HL-60 (cell line): ENCODE results near the gene PDSS2.
"Not testable (repeated sequence)": the region's sequence is repeated elsewhere in the genome, so short reads cannot be mapped to it uniquely, and the experiment has no call there.

Experiments
- DNase-seq, 2 experiments: peaks; one replicate each; pipeline ENCODE4 v3.0.0-alpha.2; 2010 to 2020; ENCODE audit warnings: low read depth in 1 of 2, low spot score in 1 of 2
- H3K27ac ChIP-seq: fragments of 250-450 bp; sonication (Bioruptor Pico); replicated peaks from 2 replicates; pipeline ENCODE4 v1.5.1; 2020; ENCODE audit warnings: mild to moderate bottlenecking, moderate library complexity
- H3K27me3 ChIP-seq: fragments of 250-450 bp; sonication (Bioruptor Pico); 2 replicates; pipeline ENCODE4 v1.5.1; 2021; ENCODE audit warnings: mild to moderate bottlenecking, moderate library complexity; ENCODE audit not compliant: insufficient read depth, poor library complexity, severe bottlenecking
- H3K4me3 ChIP-seq: replicated peaks from 2 replicates; pipeline ENCODE4 v1.5.1; 2011; ENCODE audit warnings: mild to moderate bottlenecking, control low read depth, low read length; ENCODE audit not compliant: insufficient read depth
- GABPA ChIP-seq: IDR thresholded peaks from 2 replicates; pipeline ENCODE4 v1.6.1; 2012; ENCODE audit warnings: low read depth
- POLR2AphosphoS5 ChIP-seq: IDR thresholded peaks from 2 replicates; pipeline ENCODE4 v1.6.1; 2012; ENCODE audit warnings: low read depth
- SPI1 ChIP-seq: IDR thresholded peaks from 2 replicates; pipeline ENCODE4 v1.6.1; 2012; ENCODE audit warnings: low read depth, mild to moderate bottlenecking, borderline replicate concordance
- TF ChIP-seq, protein P1 (sequence below): IDR thresholded peaks from 2 replicates; pipeline ENCODE4 v1.6.1; 2012; ENCODE audit warnings: low read depth; ENCODE audit not compliant: insufficient replicate concordance
- TF ChIP-seq, protein P2 (sequence below): IDR thresholded peaks from one replicate; pipeline ENCODE4 v1.5.1; 2011; ENCODE audit warnings: low read length, control low read depth, inconsistent platforms; ENCODE audit not compliant: insufficient read depth

PDSS2 gene

DNA sequence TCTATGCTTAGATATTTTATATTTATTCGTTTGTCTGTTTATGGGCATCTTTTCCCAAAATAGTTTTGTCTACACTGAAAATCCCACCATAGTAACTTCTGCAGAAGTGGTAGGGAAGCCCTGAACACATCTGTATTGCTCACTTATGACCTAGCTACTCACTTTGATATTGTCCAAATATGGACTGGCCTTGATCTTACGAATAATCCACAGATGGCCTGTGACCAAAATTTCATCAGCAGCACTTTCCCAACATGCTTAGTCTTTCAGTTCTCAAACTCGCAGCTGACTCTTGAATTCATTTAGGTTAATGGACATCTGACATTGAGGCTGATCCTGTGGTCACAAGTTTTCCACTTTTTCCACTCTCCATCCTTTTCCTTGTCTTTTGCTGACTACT, 263.2 kb downstream of the PDSS2 start:
- TF ChIP-seq POLR2AphosphoS5: no peak
- TF ChIP-seq, protein P1, sequence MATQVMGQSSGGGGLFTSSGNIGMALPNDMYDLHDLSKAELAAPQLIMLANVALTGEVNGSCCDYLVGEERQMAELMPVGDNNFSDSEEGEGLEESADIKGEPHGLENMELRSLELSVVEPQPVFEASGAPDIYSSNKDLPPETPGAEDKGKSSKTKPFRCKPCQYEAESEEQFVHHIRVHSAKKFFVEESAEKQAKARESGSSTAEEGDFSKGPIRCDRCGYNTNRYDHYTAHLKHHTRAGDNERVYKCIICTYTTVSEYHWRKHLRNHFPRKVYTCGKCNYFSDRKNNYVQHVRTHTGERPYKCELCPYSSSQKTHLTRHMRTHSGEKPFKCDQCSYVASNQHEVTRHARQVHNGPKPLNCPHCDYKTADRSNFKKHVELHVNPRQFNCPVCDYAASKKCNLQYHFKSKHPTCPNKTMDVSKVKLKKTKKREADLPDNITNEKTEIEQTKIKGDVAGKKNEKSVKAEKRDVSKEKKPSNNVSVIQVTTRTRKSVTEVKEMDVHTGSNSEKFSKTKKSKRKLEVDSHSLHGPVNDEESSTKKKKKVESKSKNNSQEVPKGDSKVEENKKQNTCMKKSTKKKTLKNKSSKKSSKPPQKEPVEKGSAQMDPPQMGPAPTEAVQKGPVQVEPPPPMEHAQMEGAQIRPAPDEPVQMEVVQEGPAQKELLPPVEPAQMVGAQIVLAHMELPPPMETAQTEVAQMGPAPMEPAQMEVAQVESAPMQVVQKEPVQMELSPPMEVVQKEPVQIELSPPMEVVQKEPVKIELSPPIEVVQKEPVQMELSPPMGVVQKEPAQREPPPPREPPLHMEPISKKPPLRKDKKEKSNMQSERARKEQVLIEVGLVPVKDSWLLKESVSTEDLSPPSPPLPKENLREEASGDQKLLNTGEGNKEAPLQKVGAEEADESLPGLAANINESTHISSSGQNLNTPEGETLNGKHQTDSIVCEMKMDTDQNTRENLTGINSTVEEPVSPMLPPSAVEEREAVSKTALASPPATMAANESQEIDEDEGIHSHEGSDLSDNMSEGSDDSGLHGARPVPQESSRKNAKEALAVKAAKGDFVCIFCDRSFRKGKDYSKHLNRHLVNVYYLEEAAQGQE: no peak
- TF ChIP-seq SPI1: no peak
- TF ChIP-seq GABPA: no peak
- TF ChIP-seq, protein P2, sequence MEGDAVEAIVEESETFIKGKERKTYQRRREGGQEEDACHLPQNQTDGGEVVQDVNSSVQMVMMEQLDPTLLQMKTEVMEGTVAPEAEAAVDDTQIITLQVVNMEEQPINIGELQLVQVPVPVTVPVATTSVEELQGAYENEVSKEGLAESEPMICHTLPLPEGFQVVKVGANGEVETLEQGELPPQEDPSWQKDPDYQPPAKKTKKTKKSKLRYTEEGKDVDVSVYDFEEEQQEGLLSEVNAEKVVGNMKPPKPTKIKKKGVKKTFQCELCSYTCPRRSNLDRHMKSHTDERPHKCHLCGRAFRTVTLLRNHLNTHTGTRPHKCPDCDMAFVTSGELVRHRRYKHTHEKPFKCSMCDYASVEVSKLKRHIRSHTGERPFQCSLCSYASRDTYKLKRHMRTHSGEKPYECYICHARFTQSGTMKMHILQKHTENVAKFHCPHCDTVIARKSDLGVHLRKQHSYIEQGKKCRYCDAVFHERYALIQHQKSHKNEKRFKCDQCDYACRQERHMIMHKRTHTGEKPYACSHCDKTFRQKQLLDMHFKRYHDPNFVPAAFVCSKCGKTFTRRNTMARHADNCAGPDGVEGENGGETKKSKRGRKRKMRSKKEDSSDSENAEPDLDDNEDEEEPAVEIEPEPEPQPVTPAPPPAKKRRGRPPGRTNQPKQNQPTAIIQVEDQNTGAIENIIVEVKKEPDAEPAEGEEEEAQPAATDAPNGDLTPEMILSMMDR: no peak
- Histone ChIP-seq H3K4me3 (no peak overlapping the region), H3K27ac (no peak overlapping the region), H3K27me3 (no peaks in the 10 kb centered on the region)
- DNase-seq: no peak

DNA sequence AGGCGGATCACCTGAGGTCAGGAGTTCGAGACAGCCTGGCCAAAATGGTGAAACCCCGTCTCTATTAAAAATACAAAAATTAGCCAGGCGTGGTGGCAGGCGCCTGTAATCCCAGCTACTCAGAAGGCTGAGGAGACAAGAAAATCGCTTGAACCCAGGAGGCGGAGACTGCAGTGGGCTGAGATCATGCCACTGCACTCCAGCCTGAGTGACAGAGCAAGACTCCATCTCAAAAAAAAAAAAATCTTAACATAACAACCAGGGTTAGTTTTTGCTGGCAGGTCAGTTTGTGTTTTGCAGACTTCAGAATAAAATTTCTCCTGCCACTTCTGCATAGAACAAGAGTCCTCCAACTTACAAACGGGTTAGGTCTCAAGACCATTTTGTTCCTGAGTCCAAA, 264.6 kb downstream of the PDSS2 start:
- not testable (repeated sequence) for H3K4me3 ChIP-seq, DNase-seq, H3K27me3 ChIP-seq

DNA sequence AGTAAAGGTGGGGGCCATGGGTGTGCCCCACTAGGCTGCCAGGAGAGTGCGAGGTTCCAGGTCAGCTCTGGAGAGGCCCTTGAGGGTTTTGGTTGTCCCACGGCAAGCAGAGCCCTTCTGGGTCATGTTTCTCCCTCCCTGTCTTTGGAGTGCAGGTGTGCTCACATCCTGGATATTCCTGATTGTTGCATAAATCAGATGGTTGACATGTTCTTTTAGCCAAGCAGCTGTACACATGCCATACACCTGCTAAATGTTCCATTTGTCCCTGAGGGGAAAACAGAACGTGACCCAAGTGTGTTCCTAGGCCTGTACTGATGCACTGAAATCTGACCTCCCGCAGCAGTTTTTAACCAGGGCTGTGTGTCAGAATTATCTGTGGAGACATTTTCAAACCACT, 266.5 kb downstream of the PDSS2 start:
- DNase-seq: no peak
- TF ChIP-seq, protein P1: no peak
- TF ChIP-seq SPI1: no peak
- TF ChIP-seq, protein P2: no peak
- TF ChIP-seq GABPA: no peak
- TF ChIP-seq POLR2AphosphoS5: no peak

More for the DNA sequence above, 264.6 kb downstream of the PDSS2 start:
- not testable (repeated sequence) for H3K27ac ChIP-seq

DNA sequence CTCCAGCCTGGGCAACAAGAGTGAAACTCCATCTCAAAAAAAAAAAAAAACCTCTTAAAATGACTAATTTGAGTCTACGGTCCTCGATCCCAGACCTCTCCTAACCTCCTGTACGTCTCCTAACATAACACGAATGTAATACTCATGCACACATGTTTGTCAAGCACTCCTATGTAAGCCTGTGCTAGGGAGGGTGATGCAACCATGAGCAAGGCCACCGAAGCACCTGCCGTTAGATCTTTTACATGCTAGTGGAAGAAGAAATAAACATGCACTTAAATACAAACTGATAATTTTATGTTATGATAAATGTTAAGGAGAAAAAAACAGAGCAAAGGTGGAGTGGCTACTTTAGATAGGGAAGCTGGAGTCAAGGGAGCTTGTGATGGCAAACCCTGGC, 271.7 kb downstream of the PDSS2 start:
- Histone ChIP-seq H3K27me3 (no peaks in the 10 kb centered on the region), H3K27ac (no peak overlapping the region), H3K4me3 (no peak overlapping the region)
- TF ChIP-seq SPI1 (no peak), GABPA (no peak)
- TF ChIP-seq, protein P1: no peak
- no peak for DNase-seq

More for the DNA sequence above, 266.5 kb downstream of the PDSS2 start:
- Histone ChIP-seq H3K27ac (no peak overlapping the region), H3K4me3 (no peak overlapping the region), H3K27me3 (no peaks in the 10 kb centered on the region)
